OCI-LY1 (cell line): ENCODE data around the gene HHIPL1.

Experiments
- H2AFZ ChIP-seq: fragments of 200-600 bp; sonication (generic), shearing (Covaris generic); 2 replicates; pipeline ENCODE4 v1.6.0; 2014; ENCODE audit warnings: antibody characterized with exemption, mild to moderate bottlenecking, low read length
- H3F3A ChIP-seq: fragments of 200-600 bp; sonication (generic), shearing (Covaris generic); 2 replicates; pipeline ENCODE4 v1.6.0; 2014; ENCODE audit warnings: mild to moderate bottlenecking, antibody characterized with exemption, low read length, moderate library complexity; ENCODE audit not compliant: insufficient read depth
- H3K27ac ChIP-seq: fragments of 200-600 bp; sonication (generic); 2 replicates; pipeline ENCODE4 v1.5.1; 2014; ENCODE audit warnings: low read length, mixed run types, mild to moderate bottlenecking, low read depth; ENCODE audit not compliant: poor library complexity, severe bottlenecking
- H3K27me3 ChIP-seq: fragments of 200-600 bp; sonication (generic); 2 replicates; pipeline ENCODE4 v1.6.0; 2014; ENCODE audit warnings: antibody characterized with exemption, mild to moderate bottlenecking, low read length, moderate library complexity; ENCODE audit not compliant: insufficient read depth
- H3K36me3 ChIP-seq: fragments of 200-600 bp; sonication (generic); 2 replicates; pipeline ENCODE4 v1.6.1; 2014; ENCODE audit warnings: mild to moderate bottlenecking, antibody characterized with exemption, low read length, moderate library complexity, mixed read lengths; ENCODE audit not compliant: insufficient read depth
- H3K4me1 ChIP-seq: fragments of 200-600 bp; sonication (generic); 2 replicates; pipeline ENCODE4 v1.5.1; 2014; ENCODE audit warnings: mild to moderate bottlenecking, low read length, moderate library complexity; ENCODE audit not compliant: insufficient read depth, severe bottlenecking
- H3K4me2 ChIP-seq: fragments of 200-600 bp; sonication (generic), shearing (Covaris generic); 2 replicates; pipeline ENCODE4 v1.6.1; 2014; ENCODE audit warnings: low read length
- H3K4me3 ChIP-seq: fragments of 200-600 bp; sonication (generic); 2 replicates; pipeline ENCODE4 v1.5.1; 2014; ENCODE audit warnings: low read length, low read depth, mild to moderate bottlenecking, mixed read lengths; ENCODE audit not compliant: poor library complexity, severe bottlenecking
- H3K79me2 ChIP-seq: fragments of 200-600 bp; shearing (Covaris generic); 2 replicates; pipeline ENCODE4 v1.6.1; 2016; ENCODE audit warnings: mixed run types, low read length, mixed read lengths; ENCODE audit not compliant: insufficient read depth
- H3K9ac ChIP-seq: fragments of 200-600 bp; sonication (generic), shearing (Covaris generic); 2 replicates; pipeline ENCODE4 v1.6.1; 2014; ENCODE audit warnings: mild to moderate bottlenecking, low read length, mixed read lengths
- H3K9me2 ChIP-seq: fragments of 200-600 bp; sonication (generic), shearing (Covaris generic); 2 replicates; pipeline ENCODE4 v1.6.1; 2014; ENCODE audit warnings: low read depth, mild to moderate bottlenecking, low read length, mixed read lengths
- H3K9me3 ChIP-seq: fragments of 200-600 bp; shearing (Covaris generic); 2 replicates; pipeline ENCODE4 v1.6.1; 2014; ENCODE audit warnings: low read length, mixed read lengths
- H4K20me1 ChIP-seq: fragments of 200-600 bp; sonication (generic), shearing (Covaris generic); 2 replicates; pipeline ENCODE4 v1.6.0; 2016; ENCODE audit warnings: mild to moderate bottlenecking, low read length; ENCODE audit not compliant: insufficient read depth
- CTCF ChIP-seq: fragments of 200-600 bp; sonication (generic), shearing (Covaris generic); IDR thresholded peaks from 2 replicates; pipeline ENCODE4 v1.5.1; 2017; ENCODE audit warnings: mild to moderate bottlenecking, antibody characterized with exemption, low read length, moderate library complexity, mixed read lengths
- EZH2 ChIP-seq: fragments of 200-600 bp; sonication (generic), shearing (Covaris generic); IDR thresholded peaks from 2 replicates; pipeline ENCODE4 v1.8.0; 2017; ENCODE audit warnings: borderline replicate concordance, mixed run types, mild to moderate bottlenecking, antibody characterized with exemption, low read length, moderate library complexity, mixed read lengths

HHIPL1 gene

GRCh38 chr14:99693918-99694317 is 49.0 kb downstream of the HHIPL1 start:
- Histone ChIP-seq H3K4me2 (no peak overlapping the region), H3K9me3 (no peaks in the 10 kb centered on the region), H3K4me1 (no peaks in the 10 kb centered on the region), H3K9ac (no peak overlapping the region), H3F3A (no peaks in the 10 kb centered on the region), H3K9me2 (no peaks in the 10 kb centered on the region), H3K27me3 (no peaks in the 10 kb centered on the region), H3K36me3 (no peaks in the 10 kb centered on the region), H3K27ac (no peak overlapping the region), H3K4me3 (no peak overlapping the region), H2AFZ (no peak overlapping the region), H3K79me2 (no peaks in the 10 kb centered on the region), H4K20me1 (no peaks in the 10 kb centered on the region)
- TF ChIP-seq EZH2 (no peak), CTCF (no peak)

- Histone ChIP-seq H4K20me1 (no peaks in the 10 kb centered on the region), H3K79me2 (no peaks in the 10 kb centered on the region), H3K4me1 (no peaks in the 10 kb centered on the region), H3K27ac (no peak overlapping the region), H3K27me3 (no peaks in the 10 kb centered on the region), H3K36me3 (no peaks in the 10 kb centered on the region), H3F3A (no peaks in the 10 kb centered on the region), H3K9me2 (no peaks in the 10 kb centered on the region), H3K9me3 (no peaks in the 10 kb centered on the region), H2AFZ (no peak overlapping the region), H3K9ac (no peak overlapping the region), H3K4me3 (no peak overlapping the region), H3K4me2 (no peak overlapping the region)
- TF ChIP-seq CTCF (no peak), EZH2 (no peak)
These were observed 52.0 kb downstream of the HHIPL1 start for GRCh38 chr14:99696929-99697328.

- Histone ChIP-seq H3F3A (no peaks in the 10 kb centered on the region), H3K9me3 (peaks cover 7% of the 10 kb centered on the region), H2AFZ (no peak overlapping the region), H3K36me3 (no peaks in the 10 kb centered on the region), H3K4me3 (no peak overlapping the region), H3K27ac (no peak overlapping the region), H3K9me2 (no peaks in the 10 kb centered on the region), H3K79me2 (no peaks in the 10 kb centered on the region), H3K4me2 (no peak overlapping the region), H3K4me1 (no peaks in the 10 kb centered on the region), H3K9ac (no peak overlapping the region), H4K20me1 (no peaks in the 10 kb centered on the region), H3K27me3 (no peaks in the 10 kb centered on the region)
- TF ChIP-seq EZH2 (no peak), CTCF (no peak)
These were observed 53.3 kb downstream of the HHIPL1 start for GRCh38 chr14:99698236-99698635.
